HG03521 (cell line): ENCODE data around the gene PHF21A.
A peak's percentile ranks its signal among the peaks of the same experiment; 100 is the strongest.

Experiments
- ATAC-seq: cut with Tn5 transposase; IDR thresholded peaks from one replicate; pipeline ENCODE4 v1.9.1; 2021; ENCODE audit warnings: mild to moderate bottlenecking, moderate library complexity; ENCODE audit not compliant: unreplicated experiment

Gene PHF21A

GRCh38 chr11:45889555-45889954 is 231.7 kb downstream of the PHF21A start:
- ATAC-seq: no peak

- ATAC-seq: no peak
These were observed 233.7 kb downstream of the PHF21A start for GRCh38 chr11:45887587-45887986.

- ATAC-seq: no peak
These were observed 234.3 kb downstream of the PHF21A start for GRCh38 chr11:45886816-45887520.

GRCh38 chr11:45885921-45886721 is 235.1 kb downstream of the PHF21A start:
- ATAC-seq: no peak

GRCh38 chr11:45885274-45885920 is 235.9 kb downstream of the PHF21A start, which contains the start of gene MAPK8IP1:
MAPK8IP1 (plus strand) TSS chr11:45885651; CDS start chr11:45885821, 170 bp downstream.
- peak; percentile 56 for ATAC-seq

GRCh38 chr11:45884596-45885185 is 236.6 kb downstream of the PHF21A start:
- ATAC-seq: no peak
